B cell (primary cell): ENCODE data around the gene IL20RA.

Experiments
- CTCF ChIP-seq: fragments of 200-600 bp; IDR thresholded peaks from one replicate; pipeline ENCODE4 v1.8.0; 2022; ENCODE audit warnings: antibody characterized with exemption, mild to moderate bottlenecking
- EZH2 ChIP-seq: IDR thresholded peaks from 2 replicates; pipeline ENCODE4 v1.6.1; 2012; ENCODE audit warnings: borderline replicate concordance, low read depth, mild to moderate bottlenecking, moderate library complexity, low read length; ENCODE audit not compliant: insufficient read depth, poor library complexity, severe bottlenecking

DNA sequence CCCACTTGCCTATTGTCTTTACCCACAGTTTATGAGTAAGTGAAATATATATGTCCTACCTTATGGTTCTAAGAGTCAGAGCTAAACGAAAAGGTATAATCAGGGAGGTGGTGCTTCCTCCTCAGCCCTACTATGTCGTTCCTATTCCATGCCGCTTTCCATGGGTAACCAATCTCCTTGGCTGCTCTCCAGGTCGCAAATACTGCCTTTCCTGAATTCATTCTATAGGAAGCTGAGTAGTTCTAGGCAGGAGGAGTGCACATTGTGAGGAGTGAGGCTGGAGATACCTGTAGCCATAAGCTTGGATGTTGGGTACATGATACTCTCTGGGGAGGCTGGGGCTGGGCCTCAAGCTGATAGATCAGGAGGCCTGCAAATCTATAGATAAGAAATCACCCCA lies 5.8 kb downstream of the IL20RA start:
- TF ChIP-seq EZH2 = no peak
- TF ChIP-seq CTCF = no peak
